Right atrium auricular region (tissue), 2 donors: ENCODE measurements around the gene ADAMTS16. TPM values are rescaled to one million over a fixed set of nuclear protein-coding genes. Genes with fewer than 3 reads are reported as not detected.

Experiments used
- DNase-seq: peaks from one replicate; pipeline ENCODE4 v3.0.0-alpha.2; 2019; ENCODE audit warnings: low spot score
- H3K27ac ChIP-seq, 2 donors: fragments of 200-600 bp; sonication (generic); 1 replicate in 1 of 2; 2 replicates in 1 of 2; pipeline ENCODE4 v1.5.1; 2016 to 2019
- H3K27me3 ChIP-seq, 2 donors: fragments of 200-600 bp; sonication (generic); one replicate each; pipeline versions ENCODE4 v1.5.1 to v1.6.0; 2017 to 2019
- H3K36me3 ChIP-seq: fragments of 200-600 bp; sonication (generic); one replicate; pipeline ENCODE4 v1.5.1; 2016
- H3K4me1 ChIP-seq, 2 donors: fragments of 200-600 bp; sonication (generic); one replicate each; pipeline versions ENCODE4 v1.5.1 to v1.6.0; 2017 to 2019
- H3K4me3 ChIP-seq, 2 donors: fragments of 200-600 bp; sonication (generic); 1 replicate in 1 of 2; 2 replicates in 1 of 2; pipeline ENCODE4 v1.5.1; 2017 to 2019; ENCODE audit warnings: mild to moderate bottlenecking in 1 of 2, moderate library complexity in 1 of 2
- H3K9me3 ChIP-seq, 2 donors: fragments of 200-600 bp; sonication (generic); one replicate each; pipeline ENCODE4 v1.5.1; 2019
- CTCF ChIP-seq, 2 donors: fragments of 200-600 bp; sonication (generic); IDR thresholded peaks; one replicate each; pipeline ENCODE4 v1.5.1; 2019; ENCODE audit warnings: antibody characterized with exemption in 2 of 2
- total RNA-seq, 2 donors: library from RNA; depleted of rRNA; stranded (reverse); fragments of >200 nt; gene quantifications; one replicate each; pipeline ENCODE4 v1.1.0, GENCODE V29; 2016

The ADAMTS16 gene
- total RNA-seq, 2 donors from 2014 or later = not detected

- Histone ChIP-seq H3K4me3 (no peak overlapping the region), H3K4me1 (no peaks in the 10 kb centered on the region), H3K27me3 (no peaks in the 10 kb centered on the region), H3K36me3 (no peaks in the 10 kb centered on the region), H3K9me3 (no peaks in the 10 kb centered on the region), H3K27ac (no peak overlapping the region)
- no peak for TF ChIP-seq CTCF (IDR thresholded peaks at IDR 0.05)
- DNase-seq = no peak
Measured at GRCh38 chr5:5364932-5365331, 224.8 kb downstream of the ADAMTS16 start.

- Histone ChIP-seq H3K9me3 (no peaks in the 10 kb centered on the region), H3K36me3 (no peaks in the 10 kb centered on the region), H3K4me3 (no peak overlapping the region), H3K27me3 (no peaks in the 10 kb centered on the region), H3K27ac (no peak overlapping the region), H3K4me1 (no peaks in the 10 kb centered on the region)
- DNase-seq = no peak
- no peak for TF ChIP-seq CTCF (IDR thresholded peaks at IDR 0.05)
Measured at GRCh38 chr5:5367739-5368138, 227.6 kb downstream of the ADAMTS16 start.

- H3K4me3 ChIP-seq = no peak overlapping the region
- no peak overlapping the region for H3K27ac ChIP-seq
- TF ChIP-seq CTCF (IDR thresholded peaks at IDR 0.05) = no peak
- no peak for DNase-seq
- H3K27me3 ChIP-seq = no peaks in the 10 kb centered on the region
- no peaks in the 10 kb centered on the region for H3K4me1 ChIP-seq
- no peaks in the 10 kb centered on the region for H3K36me3 ChIP-seq
- no peaks in the 10 kb centered on the region for H3K9me3 ChIP-seq
Measured at GRCh38 chr5:5369051-5369605, 229.0 kb downstream of the ADAMTS16 start.
